Epidermal melanocyte (primary cell): ENCODE data around the gene GNB1L.
"Not testable (repeated sequence)": the region's sequence is repeated elsewhere in the genome, so short reads cannot be mapped to it uniquely, and the experiment has no call there.

Source experiments
- DNase-seq: peaks from one replicate; pipeline ENCODE4 v3.0.0; 2011; ENCODE audit warnings: low spot score; ENCODE audit not compliant: insufficient read length

The GNB1L gene

GRCh38 chr22:19799322-19800190 lies 55.1 kb downstream of the GNB1L start:
- DNase-seq: peak; percentile 71

DNA sequence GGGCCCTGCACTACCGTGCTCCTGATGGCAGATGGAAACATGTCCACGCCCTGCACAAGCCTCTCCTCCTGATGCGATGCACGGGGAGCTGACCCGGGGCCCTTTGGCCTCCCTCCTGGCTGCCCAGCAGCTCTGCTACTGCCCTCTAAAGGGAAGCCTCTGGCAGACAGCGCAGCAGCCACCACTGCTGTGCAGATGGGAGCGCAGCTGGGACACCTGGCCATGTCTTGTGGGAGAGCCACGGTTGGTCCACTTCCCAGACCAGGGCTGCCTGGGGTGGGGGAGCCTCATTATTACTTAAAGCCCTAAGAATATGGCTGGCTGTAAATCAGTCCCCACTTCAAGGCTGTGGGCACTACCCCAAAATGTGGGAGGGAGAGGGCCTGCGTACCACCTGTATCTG lies 55.8 kb downstream of the GNB1L start:
- DNase-seq: no peak

GRCh38 chr22:19798003-19798665 lies 56.5 kb downstream of the GNB1L start:
- DNase-seq: no peak

GRCh38 chr22:19797086-19798002 lies 57.3 kb downstream of the GNB1L start:
- no peak for DNase-seq

DNA sequence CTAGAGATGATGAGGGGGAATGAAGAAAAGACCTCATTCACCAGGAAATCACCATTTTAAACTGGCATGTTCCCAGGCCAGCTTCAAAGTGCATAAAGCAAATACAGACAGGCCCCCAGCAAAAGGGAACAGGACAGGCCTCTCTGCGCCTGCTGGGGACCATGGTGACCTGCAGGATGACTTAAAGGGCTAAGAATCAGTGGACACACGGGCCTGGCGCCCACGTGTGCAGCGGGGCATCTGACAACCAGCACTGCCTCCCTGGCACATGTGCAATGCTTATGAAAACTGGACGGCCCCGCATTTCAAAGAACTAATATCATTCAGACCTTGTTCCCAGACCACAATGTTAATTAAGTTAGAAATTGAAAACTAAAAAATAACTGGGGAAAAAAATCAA lies 58.5 kb downstream of the GNB1L start:
- DNase-seq: no peak

DNA sequence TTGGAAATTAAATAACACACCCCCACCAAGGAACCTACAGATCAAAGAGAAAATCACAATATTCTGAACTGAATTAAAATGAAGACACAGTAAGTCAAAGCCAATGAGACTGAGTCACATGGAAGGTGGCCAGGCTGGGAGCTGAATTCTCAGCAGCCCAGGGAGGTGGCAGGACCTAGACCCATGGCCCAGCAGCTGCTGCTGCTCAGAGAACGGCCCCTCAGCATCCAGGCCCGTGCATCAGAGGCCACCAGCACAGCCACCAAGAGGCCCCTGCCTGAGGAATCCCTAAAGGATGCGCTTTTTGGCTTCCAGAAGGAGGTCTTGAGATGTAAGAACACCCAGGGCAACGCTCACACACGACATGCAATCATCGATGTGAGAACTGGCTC lies 59.1 kb downstream of the GNB1L start:
- no peak for DNase-seq

DNA sequence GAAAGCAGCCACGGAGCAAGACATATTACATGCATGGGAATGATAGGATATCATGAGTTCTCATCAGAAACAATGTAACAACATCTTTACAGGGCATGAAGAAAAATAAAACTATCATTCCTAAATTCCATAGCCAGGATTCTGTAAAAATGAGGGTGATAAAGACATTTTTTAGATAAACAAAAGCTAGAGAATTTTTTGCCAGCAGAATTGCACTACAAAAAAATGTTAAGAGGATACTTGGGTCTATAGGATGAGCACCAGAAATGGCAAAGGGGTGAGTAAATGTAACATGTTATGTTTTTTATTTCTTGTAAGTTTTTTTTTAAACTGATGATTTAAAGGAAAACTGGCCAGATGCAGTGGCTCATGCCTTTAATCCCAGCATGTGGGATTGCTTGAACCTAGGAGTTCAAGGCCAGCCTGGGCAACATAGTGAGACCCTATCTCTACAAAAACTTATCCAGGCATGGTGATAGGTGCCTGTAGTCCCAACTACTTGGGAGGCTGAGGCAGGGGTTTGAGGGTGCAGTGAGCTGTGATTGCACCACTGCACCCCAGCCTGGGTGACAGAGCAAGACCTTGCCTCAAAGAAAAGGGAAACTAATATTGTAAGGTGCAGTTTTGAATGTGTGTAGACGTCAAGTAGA lies 60.9 kb downstream of the GNB1L start:
- DNase-seq: no peak

DNA sequence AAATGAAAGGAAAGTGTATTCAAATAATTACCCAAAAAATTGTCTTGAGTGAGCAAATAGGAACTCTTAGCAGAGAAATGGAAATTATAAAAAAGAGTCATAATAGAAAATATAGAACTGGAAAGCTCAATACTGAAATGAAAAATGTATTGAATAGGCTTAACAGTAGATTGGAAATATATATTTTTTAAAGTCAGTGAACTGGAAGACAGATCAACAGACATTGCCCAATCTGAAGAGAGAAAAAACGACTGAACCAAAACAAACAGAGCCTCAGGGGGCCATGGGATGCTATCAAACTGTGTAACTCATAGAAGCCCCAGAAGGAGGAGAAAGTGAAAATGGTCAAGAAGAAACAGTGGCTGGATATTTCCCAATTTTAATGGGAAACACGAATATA lies 61.5 kb downstream of the GNB1L start:
- DNase-seq: no peak

DNA sequence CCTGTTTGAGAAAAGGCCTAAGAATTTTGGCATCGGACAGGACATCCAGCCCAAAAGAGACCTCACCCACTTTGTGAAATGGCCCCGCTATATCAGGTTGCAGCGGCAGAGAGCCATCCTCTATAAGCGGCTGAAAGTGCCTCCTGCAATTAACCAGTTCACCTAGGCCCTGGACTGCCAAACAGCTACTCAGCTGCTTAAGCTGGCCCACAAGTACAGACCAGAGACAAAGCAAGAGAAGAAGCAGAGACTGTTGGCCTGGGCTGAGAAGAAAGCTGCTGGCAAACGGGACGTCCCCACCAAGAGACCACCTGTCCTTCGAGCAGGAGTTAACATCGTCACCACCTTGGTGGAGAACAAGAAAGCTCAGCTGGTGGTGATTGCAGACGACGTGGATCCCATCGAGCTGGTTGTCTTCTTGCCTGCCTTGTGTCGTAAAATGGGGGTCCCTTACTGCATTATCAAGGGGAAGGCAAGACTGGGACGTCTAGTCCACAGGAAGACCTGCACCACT lies 62.2 kb downstream of the GNB1L start:
- DNase-seq: not testable (repeated sequence)

DNA sequence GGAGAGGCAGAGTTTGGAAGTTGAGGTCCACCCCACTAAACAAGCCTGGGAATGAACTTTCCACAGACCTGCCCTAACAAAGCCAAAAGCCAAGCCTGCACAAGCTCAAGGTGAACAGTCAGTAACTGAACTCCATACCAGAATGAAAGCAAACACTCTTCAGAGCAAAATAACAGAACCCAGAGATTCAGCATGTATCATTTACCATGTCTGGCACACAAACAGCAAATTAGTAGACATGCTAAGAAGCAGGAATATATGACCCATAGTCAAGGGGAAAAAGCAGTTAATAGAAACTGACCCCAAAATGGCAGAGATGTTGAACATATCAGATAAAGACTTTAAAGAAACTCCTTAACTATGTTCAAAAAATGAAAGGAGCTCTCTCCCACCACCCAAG lies 62.8 kb downstream of the GNB1L start:
- DNase-seq: no peak

DNA sequence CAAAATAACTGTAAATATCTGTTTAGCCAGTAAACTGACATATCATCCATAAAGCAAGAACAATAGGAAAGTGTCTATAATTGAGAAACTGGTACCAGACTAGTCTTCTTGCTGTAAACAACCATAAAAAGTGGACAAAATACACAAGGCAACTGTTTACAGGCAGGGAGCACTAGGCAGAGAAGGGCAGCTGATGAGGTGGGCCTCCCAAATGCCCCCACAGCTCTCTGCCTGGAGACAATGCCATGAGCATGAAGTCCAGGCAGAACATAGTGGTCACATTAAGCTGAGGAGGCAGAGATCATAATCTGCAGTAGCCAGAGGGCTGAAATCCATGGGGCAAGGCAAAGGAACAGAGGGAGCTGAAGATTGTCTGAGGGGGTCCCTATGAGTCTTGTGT lies 63.4 kb downstream of the GNB1L start:
- DNase-seq: no peak

DNA sequence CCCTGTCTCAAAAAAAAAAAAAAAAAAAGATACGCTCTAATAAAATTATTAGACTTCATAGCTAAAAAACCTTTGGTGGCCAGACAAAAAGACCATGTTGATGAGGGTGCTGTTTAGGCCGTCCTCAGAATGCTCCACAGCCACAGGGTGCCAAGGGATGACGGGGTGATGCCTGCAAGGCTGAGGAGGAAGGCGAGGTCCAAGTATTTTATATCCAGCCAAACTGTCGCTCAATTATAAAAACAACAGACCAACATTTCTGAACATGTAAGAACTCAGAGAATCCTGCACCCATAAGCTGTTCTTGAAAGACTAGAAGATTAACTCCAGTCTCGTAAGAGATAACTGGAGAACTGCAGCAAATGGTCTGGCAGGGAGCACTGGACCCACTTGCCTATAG lies 64.8 kb downstream of the GNB1L start:
- no peak for DNase-seq

DNA sequence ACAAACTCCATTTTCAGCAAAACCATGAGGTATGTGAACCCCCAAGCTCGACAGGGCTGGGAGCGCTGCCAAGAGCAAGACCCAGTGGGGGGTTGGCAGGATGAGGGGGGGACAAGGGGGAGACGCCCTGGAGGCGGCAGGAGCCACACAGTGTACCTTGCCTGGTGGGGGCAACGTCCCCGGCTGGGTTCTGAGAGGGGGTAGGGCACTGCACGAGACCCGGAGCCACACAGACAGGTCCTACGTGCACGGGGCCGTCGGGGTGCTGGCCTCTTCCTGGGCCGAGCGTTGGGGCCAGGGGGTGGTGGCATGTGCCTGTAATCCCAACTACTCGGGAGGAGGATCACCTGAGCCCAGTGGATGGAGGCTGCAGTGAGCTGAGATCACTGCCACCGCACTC lies 65.3 kb downstream of the GNB1L start:
- DNase-seq: no peak

- no peak for DNase-seq
These were observed 65.9 kb downstream of the GNB1L start for GRCh38 chr22:19788661-19789225.

DNA sequence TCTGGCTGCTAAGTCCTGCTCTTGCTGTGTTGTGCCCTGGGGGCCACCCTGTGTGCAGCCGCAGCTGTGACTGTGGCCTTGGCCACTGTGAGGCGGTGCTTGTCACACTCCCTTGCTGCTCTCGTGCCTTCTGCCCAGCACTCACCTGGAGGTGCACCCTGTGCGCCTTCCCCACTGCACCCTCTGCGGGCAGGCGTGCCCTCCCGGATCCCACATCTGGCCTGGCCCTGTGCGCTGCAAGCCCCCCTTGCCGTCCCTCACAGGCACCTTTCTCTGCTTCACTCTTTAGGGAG lies 66.9 kb downstream of the GNB1L start:
- DNase-seq: no peak

DNA sequence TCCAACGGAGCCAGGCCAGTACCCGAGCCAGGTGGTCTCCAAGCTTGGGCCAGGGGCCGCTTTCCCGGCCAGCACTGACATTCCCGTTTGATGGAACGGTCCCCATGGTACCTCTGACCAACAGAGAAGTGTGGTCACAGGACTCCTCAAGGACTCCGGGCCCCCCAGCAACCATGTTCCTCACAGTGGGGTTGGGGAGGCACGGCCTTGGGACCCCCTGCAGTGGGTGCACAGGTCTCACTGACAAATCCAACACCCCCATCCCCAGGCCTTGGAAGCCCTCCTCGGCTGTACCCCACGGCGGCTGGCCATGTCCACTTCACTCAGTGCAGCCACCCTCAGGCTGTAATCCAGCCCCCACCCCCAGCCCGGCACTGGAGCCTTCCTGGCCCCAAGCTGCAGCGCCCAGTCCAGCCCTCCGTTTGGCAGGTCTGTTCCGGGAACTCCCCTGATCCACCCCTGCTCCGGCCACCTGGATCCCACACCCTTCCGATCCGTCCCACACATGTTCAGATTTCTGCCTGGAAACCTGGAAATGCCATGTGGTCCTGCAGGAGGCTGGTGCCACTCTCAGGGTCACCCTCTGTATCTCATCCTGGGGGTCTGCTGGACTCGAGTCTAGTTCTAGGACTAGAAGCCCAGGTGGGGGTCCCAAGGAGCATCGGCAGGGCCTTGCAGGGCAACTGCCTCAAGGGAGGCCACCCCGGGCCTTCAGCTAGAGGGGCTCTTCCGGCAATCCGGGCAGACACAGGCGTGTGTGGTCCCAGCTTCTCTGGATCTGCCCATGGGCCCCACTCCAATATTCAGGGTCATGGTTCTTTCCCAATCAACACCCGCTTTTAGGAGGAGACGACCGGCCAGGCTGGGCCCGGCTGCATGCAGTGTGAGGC lies 67.5 kb downstream of the GNB1L start:
- DNase-seq: no peak

DNA sequence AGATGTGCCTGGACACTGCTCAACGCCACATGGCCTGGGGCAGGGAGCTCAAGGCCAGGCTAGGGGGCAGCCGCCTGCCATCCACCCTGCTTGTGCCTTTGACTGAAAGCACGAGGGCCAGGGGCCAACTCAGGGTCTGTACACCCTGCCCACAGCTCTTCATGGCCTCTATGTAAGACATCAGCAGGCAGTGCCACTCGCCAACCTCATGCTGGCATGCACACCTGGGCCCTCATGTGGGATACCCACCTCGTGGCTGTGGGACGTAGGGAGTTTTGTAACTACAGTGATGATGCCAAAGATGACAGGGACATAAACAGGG lies 68.4 kb downstream of the GNB1L start:
- DNase-seq: no peak

DNA sequence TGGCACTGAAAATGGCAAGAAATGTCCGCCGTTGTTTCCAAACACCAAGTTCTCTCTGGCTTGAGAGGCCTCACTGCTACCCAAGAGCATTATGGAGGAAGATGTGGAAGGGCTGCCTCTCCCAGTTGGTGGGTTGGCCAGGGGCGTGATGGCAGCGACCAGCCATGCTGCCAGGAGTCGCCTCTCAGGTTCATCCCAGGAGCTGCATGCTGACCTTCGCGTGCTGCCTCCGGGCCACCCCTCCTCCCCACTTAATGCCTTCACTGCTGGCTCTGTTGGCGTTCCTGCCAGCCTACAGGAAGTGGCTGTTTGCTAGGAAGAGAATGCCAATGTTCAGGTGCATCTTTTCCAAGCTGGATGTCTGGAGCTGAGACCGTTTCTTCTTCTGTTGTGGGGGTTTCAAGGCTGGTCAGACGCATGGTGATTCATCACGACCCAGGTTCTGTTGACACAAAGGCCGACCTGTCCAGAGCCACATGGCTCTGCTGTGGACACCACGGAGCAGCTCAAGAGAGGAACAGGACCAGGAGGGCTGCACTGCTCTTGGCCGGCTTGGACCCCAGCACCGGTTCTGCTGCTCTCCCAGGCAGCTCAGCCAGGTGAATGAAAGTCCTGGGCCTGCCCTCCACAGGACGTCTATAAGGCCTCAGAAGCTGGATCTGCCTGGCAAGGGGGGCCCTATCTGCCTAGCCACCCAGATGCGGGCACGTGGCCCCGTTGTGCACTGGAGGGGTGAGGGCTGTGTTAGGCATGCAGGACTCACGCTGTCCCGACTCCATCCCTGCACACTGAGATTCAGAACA lies 69.0 kb downstream of the GNB1L start:
- DNase-seq: no peak

- no peak for DNase-seq
These were observed 70.1 kb downstream of the GNB1L start for GRCh38 chr22:19784384-19785175.
